EL (cell line): ENCODE results near the gene HMG20B.
"Not testable (repeated sequence)": the region's sequence is repeated elsewhere in the genome, so short reads cannot be mapped to it uniquely, and the experiment has no call there.

Experiments used
- DNase-seq: peaks from one replicate; pipeline ENCODE4 v3.0.0-alpha.2; 2016

HMG20B gene

GRCh38 chr19:3572855-3573161, at the start of gene HMG20B:
Gene HMG20B (plus strand): TSS chr19:3572944. CDS start chr19:3573310, 366 bp downstream.
- DNase-seq, result no peak

DNA sequence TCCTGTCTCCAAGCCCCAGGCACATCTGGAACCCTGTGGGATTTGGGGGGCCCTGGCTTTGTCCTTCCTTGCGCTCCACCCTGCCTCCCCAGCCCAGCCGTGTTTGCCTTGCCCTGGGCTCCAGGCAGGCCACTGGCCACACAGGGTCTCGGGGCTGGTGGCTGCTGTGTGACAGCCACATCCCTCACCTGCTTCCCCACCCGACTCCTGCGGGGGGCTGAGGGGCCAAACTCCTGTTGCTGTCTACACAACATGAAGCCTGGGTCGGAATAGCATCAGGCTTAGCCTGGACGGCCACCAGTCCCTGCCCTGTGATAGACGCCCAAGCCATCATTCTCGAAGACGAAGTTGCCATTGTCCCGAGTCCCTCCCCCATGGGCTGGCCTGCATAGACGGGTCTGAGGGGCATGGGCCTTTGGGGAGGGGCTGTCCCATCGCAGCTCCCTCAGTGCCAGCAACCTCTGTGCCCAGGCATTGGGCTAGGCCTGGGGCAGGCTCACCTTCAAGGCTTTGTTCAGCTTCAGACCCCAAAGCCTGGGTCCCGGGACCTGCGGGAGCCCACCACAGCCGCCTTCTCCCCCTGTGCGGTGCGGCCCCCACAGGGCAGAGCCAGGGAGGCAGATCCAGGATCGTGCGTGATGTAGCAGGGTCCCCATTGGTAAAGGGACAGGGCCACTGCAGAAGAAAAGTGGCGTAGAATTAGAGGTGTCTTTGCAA, 49.2 kb upstream of the HMG20B start:
- no peak for DNase-seq

- no peak for DNase-seq
Measured at GRCh38 chr19:3524078-3524842, 48.5 kb upstream of the HMG20B start.

DNA sequence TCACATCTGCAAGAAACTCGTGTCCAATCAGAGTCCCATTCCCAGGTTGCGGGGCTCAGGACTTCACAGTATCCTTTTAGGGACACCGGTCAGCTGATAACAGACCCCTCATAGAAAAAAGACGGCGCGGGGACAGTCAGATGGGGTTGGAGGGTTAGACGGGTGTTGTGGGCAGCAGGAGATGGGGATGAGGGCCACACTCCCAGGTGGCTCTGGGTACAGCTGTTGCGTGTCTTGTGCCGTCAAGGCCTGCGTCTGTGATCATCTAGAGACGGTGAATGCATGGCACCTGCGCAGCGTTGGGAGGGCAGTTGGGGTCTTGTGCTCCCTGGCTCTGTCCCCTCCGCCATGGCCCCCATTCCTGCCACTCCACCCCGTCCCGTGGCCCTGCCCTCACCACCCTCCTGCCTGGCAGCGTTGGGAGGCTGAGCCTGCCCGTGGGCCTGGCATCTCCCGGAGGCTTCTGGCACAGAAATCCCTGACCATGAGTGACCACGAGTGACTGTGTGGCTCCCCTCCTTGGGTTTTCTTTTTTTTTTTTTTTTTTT, 47.8 kb upstream of the HMG20B start:
- no peak for DNase-seq

DNA sequence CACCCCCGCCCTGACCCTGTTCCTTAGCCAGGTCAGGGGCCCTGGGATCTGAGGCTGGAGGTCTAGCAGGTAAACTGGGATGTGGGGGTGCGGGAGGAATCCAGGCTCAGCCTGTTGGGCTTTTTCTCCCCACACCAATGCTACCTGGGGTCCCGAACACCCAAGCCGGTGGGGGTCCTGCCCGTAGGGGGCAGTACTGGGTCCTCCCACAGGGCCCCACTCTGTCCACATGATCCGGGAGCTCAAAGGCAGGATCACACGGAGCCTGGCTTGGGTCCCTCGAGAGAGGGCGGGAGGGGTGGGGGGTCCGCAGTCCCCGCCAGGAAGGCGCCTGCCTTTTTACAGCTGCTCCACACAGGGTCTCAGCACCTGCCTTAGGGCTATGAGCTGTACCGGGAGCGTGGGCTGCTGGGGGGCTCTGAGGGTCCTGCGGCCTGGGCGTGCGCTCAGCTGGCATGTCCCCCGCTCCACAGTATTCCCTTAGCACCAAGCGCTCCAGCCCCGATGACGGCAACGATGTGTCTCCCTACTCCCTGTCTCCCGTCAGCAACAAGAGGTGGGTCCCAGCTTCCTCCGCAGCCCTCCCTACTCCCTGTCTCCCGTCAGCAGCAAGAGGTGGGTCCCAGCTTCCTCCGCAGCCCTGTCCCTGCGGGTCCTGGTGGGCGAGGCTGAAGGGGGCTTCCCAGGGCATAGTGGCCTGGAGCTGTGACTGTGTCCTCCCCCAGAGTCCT, 46.1 kb upstream of the HMG20B start:
- DNase-seq, result no peak

- no peak for DNase-seq
Measured at GRCh38 chr19:3527238-3527910, 45.4 kb upstream of the HMG20B start.

DNA sequence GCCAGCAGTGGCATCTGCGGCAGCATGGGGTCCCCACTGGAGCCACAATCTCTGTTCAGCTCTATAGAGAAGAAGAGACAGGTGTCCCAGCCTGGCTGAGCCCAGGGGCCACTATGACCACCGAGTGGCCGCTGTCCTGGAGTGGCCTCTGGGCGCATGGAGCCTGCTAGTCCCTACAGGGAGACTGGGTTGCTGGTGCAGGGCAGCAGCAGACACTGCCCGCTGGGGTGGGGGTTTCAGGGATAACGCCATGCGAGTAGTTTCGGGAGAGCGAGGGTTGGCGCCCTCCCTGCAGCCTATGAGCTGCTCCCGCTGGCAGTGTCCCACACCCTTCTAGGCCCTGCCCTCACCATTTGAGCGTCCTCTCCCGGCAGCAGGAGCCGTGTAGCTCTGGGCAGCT, 44.7 kb upstream of the HMG20B start:
- no peak for DNase-seq

- no peak for DNase-seq
Measured at GRCh38 chr19:3528539-3529211, 44.1 kb upstream of the HMG20B start.

DNA sequence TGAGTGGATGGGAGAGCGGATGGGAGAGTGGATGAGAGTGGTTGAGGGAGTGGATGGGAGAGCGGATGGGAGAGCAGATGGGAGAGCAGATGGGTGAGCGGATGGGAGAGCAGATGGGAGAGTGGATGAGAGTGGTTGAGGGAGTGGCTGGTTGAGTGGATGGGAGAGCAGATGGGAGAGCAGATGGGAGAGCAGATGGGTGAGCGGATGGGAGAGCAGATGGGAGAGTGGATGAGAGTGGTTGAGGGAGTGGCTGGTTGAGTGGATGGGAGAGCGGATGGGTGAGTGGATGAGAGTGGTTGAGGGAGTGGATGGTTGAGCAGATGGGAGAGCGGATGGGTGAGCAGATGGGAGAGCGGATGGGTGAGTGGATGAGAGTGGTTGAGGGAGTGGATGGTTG, 43.4 kb upstream of the HMG20B start:
- not testable (repeated sequence) for DNase-seq

DNA sequence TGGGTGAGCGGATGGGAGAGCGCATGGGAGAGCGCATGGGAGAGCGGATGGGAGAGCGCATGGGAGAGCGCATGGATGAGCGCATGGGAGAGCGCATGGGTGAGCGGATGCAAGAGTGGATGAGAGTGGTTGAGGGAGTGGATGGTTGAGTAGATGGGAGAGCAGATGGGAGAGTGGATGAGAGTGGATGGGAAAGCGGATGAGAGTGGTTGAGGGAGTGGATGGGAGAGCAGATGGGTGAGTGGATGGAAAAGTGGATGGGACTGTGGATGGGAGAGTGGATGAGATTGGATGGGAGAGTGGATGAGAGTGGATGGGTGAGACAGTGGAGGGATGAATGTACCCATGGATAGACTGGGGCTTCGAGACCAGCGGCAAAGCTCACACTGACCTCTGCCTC, 42.4 kb upstream of the HMG20B start:
- DNase-seq, result no peak

- DNase-seq, result no peak
Measured at GRCh38 chr19:3531716-3532115, 41.0 kb upstream of the HMG20B start.

DNA sequence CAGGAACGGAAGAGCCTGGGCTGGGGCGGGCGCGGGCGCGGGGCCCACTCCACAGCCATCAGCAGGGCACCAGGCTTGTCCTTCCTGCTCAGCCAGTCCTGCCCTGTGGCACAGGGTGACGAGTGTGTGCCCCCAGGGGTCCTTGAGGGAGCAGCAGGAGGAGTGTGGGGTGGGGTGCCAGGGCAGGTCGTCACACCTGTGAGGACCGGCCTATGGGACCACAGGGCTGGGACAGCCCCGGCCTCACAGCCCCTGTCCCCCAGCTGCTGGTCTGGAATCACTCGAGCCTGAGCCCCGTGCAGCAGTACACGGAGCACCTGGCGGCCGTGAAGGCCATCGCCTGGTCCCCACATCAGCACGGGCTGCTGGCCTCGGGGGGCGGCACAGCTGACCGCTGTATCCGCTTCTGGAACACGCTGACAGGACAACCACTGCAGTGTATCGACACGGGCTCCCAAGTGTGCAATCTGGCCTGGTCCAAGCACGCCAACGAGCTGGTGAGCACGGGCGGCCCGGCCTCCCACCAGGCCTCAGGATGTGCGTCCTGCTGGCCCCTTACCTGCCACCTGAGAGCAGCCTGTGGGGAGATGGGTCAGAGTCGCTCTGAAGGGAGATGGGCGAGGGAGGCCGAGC, 40.5 kb upstream of the HMG20B start:
- no peak for DNase-seq

DNA sequence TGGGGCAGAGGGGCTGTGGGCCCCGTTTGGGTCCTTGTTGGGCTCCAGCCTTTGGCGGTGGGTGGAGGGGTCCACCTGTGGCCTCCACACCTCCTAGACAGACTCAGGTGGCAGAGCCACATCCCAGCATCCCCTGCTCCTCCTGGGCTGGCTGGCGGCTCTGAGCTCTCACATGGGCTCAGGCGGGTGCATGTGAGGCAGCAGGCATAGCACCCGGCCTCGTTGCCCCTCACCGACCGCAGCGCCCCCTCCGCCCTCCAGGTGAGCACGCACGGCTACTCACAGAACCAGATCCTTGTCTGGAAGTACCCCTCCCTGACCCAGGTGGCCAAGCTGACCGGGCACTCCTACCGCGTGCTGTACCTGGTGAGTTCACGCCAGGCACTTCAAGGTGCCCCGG, 39.7 kb upstream of the HMG20B start:
- no peak for DNase-seq

DNA sequence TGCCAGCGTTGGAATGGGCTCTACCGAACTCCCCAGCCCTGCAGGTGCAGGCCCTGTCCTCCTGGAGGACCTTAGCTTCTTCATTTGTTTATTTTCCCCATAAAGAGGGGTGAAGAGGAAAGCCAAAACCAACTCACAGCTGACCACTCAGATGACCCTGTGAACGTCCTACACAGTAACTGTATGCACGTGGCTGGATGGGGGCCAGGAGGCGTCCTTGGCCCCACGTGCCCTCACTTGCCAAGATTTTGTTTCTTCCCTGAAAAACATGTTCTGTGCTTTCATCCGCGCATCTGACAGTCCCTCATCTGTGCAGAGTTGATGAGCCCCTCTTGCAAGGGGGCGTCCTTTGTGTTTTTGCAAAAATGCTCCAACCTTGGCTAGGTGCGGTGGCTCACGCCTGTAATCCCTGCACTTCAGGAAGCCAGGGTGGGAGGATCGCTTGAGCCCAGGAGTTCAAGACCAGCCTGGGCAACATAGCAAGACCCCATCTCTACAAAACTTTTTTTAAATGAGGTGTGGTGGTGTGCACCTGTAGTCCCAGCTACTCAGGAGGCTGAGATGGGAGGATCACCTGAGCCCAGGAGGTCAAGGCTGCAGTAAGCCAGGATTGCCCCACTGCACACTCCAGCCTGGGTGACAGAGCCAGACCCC, 39.1 kb upstream of the HMG20B start:
- DNase-seq, result no peak

GRCh38 chr19:3534375-3535234, 38.1 kb upstream of the HMG20B start:
- no peak for DNase-seq

DNA sequence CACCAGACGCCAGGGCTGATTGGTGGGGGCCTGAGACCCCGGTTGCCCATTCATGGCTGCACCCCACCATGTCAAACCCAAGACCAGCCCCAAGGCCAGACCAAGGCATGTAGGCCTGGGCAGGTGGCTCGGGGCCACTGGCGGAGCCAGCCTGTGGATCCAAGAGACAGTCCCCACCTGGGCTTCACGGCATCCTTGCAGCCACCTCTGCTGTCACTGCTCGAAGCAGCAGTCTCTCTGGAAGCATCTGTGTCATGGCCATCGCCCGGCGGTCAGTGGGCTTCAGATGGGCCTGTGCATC, 37.6 kb upstream of the HMG20B start:
- DNase-seq, result no peak

DNA sequence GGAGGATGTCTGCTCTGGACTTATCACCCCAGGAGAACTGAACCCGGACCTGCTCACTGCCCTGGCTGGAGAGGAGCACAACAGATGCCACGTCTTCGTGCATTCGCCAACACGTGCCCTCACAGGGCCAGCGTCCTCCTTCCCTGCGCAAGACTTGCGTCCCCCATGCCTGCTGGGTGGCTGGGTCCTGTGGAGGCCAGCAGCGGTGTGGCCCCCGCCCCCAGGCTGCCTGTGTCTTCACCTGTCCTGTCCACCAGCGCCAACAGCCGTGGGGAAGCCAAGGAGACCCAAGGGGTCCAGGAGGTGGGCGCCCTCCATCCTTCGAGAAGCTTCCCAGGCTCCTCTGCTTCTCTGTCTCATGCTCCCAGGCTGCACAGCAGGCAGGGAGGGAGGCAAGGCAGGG, 37.2 kb upstream of the HMG20B start:
- no peak for DNase-seq

DNA sequence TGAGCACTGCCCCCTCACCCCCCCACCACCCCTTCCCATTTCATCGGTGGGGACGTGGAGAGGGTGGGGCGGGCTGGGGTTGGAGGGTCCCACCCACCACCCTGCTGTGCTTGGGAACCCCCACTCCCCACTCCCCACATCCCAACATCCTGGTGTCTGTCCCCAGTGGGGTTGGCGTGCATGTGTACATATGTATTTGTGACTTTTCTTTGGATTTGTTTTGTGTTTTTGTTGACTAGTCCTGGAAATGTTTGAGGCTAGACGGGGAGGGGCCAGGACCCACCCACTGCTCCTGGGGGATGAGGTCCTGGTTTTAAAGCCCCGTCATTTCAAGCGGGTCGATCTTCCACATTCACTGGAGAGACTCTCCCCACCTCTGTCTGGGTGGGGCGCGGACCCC, 36.8 kb upstream of the HMG20B start:
- DNase-seq, result no peak

DNA sequence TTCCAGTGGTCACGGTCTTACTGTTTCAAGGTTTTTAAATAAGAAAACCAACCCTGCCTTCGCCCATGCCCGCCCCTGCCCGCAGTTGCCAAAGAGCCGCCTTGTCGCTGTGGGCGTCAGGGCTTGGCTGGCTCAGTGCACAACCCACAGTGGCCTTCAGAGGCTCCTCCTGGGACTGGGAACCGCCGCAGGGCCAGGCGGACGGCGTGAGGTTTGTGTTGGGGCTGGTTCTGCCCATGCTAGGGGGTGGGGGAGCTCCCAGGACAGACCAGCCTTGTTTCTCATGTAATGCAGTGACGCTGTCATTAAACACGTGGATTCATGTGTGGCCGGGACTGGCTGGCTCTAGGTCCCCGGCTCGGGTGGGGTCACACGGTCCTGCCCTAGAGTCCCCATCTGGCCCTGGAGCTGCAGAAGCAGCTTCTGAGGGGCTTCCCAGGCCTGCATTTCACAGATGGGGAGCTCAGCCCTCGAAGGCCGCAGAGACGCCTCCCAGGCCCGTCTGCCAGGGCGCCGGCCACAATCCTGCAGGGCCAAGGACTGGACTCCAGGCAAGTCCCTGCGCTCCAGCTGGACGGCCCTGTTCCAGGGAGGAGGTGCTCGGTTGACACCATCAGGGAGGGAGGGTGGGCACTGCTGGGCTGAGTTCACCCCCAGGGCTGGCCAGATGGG, 36.2 kb upstream of the HMG20B start:
- no peak for DNase-seq

- no peak for DNase-seq
Measured at GRCh38 chr19:3537101-3537437, 35.7 kb upstream of the HMG20B start.
